ENCODE data around the gene JUND.

DNA sequence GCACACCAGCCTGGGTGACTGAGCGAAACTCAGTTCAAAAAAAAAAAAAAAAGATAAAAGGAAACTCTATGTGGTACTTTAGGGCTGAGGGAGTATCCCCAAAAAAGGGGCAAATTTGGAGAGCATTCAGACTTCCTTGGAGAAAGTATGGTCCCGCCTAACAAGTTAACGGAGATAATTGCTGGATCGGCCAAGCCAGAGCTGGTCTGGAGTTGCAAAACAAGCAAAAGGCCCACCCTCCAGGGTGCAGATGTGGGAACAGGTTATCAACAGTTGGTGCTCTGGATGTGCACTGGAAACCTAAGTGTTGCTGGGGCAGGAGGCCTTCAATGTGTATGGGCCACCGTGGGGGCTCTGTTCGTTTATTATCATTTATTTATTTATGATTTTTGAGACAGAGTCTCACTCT, 10.0 kb downstream of the JUND start:
- TF ChIP-seq, protein P1, sequence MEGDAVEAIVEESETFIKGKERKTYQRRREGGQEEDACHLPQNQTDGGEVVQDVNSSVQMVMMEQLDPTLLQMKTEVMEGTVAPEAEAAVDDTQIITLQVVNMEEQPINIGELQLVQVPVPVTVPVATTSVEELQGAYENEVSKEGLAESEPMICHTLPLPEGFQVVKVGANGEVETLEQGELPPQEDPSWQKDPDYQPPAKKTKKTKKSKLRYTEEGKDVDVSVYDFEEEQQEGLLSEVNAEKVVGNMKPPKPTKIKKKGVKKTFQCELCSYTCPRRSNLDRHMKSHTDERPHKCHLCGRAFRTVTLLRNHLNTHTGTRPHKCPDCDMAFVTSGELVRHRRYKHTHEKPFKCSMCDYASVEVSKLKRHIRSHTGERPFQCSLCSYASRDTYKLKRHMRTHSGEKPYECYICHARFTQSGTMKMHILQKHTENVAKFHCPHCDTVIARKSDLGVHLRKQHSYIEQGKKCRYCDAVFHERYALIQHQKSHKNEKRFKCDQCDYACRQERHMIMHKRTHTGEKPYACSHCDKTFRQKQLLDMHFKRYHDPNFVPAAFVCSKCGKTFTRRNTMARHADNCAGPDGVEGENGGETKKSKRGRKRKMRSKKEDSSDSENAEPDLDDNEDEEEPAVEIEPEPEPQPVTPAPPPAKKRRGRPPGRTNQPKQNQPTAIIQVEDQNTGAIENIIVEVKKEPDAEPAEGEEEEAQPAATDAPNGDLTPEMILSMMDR (IDR thresholded peaks at IDR 0.05): no peak
- TF ChIP-seq POLR2A (IDR thresholded peaks at IDR 0.05): no peak
